Measurements from ENCODE around the gene CDC25B.

CDC25B gene

GRCh38 chr20:3813848-3814581, 17.9 kb downstream of the CDC25B start:
- Histone ChIP-seq H2AK5ac (ENCODE audit: low read length) (no peak overlapping the region), H3K4me1 (ENCODE audit: control insufficient read depth, low read depth, low read length) (no peaks in the 10 kb centered on the region), H3K27me3 (ENCODE audit: insufficient read depth, low read length, poor library complexity) (no peaks in the 10 kb centered on the region), H3K79me2 (ENCODE audit: control insufficient read depth, insufficient read depth, low read length) (no peaks in the 10 kb centered on the region), H3K4me3 (ENCODE audit: low read length) (no peak overlapping the region), H3K36me3 (ENCODE audit: control insufficient read depth, insufficient read depth, low read length) (no peaks in the 10 kb centered on the region), H4K8ac (ENCODE audit: low read depth, low read length) (no peak overlapping the region), H3K27ac (ENCODE audit: low read depth, low read length) (no peak overlapping the region), H2BK120ac (ENCODE audit: low read depth, low read length) (no peak overlapping the region), H2BK15ac (replicated peaks; ENCODE audit: low read depth) (no peak overlapping the region), H3K18ac (ENCODE audit: low read length) (no peak overlapping the region), H3K4ac (ENCODE audit: low read depth, low read length) (no peak overlapping the region), H3K4me2 (ENCODE audit: low read length) (no peak overlapping the region), H2BK5ac (ENCODE audit: low read length) (no peak overlapping the region), H3K56ac (ENCODE audit: low read length) (no peak overlapping the region), H3K23ac (ENCODE audit: low read length) (no peak overlapping the region), H3K9ac (ENCODE audit: low read length) (no peak overlapping the region), H3K79me1 (ENCODE audit: low read length) (no peaks in the 10 kb centered on the region), H4K5ac (ENCODE audit: low read length) (no peak overlapping the region)
- DNase-seq = no peak
- WGBS (ENCODE audit: extremely low coverage, insufficient coverage, low lambda C conversion rate) = no CpG with 5 or more reads among the region's 12 CpGs

GRCh38 chr20:3814928-3815495, 18.9 kb downstream of the CDC25B start:
- Histone ChIP-seq H3K27me3 (ENCODE audit: insufficient read depth, low read length, poor library complexity) (no peaks in the 10 kb centered on the region), H4K5ac (ENCODE audit: low read length) (no peak overlapping the region), H4K8ac (ENCODE audit: low read depth, low read length) (no peak overlapping the region), H3K79me2 (ENCODE audit: control insufficient read depth, insufficient read depth, low read length) (no peaks in the 10 kb centered on the region), H3K27ac (ENCODE audit: low read depth, low read length) (no peak overlapping the region), H2BK15ac (replicated peaks; ENCODE audit: low read depth) (no peak overlapping the region), H3K4me2 (ENCODE audit: low read length) (no peak overlapping the region), H3K79me1 (ENCODE audit: low read length) (no peaks in the 10 kb centered on the region), H3K36me3 (ENCODE audit: control insufficient read depth, insufficient read depth, low read length) (no peaks in the 10 kb centered on the region), H3K56ac (ENCODE audit: low read length) (no peak overlapping the region), H2AK5ac (ENCODE audit: low read length) (no peak overlapping the region), H3K4me1 (ENCODE audit: control insufficient read depth, low read depth, low read length) (no peaks in the 10 kb centered on the region), H3K4me3 (ENCODE audit: low read length) (no peak overlapping the region), H3K18ac (ENCODE audit: low read length) (no peak overlapping the region), H3K9ac (ENCODE audit: low read length) (no peak overlapping the region), H3K4ac (ENCODE audit: low read depth, low read length) (no peak overlapping the region), H3K23ac (ENCODE audit: low read length) (no peak overlapping the region), H2BK120ac (ENCODE audit: low read depth, low read length) (no peak overlapping the region), H2BK5ac (ENCODE audit: low read length) (no peak overlapping the region)
- no CpG with 5 or more reads among the region's 7 CpGs for WGBS (ENCODE audit: extremely low coverage, insufficient coverage, low lambda C conversion rate)
- no peak for DNase-seq

- Histone ChIP-seq H3K36me3 (ENCODE audit: control insufficient read depth, insufficient read depth, low read length) (no peaks in the 10 kb centered on the region), H2BK120ac (ENCODE audit: low read depth, low read length) (no peak overlapping the region), H2BK5ac (ENCODE audit: low read length) (no peak overlapping the region), H3K27ac (ENCODE audit: low read depth, low read length) (no peak overlapping the region), H3K56ac (ENCODE audit: low read length) (no peak overlapping the region), H3K79me1 (ENCODE audit: low read length) (no peaks in the 10 kb centered on the region), H3K9ac (ENCODE audit: low read length) (no peak overlapping the region), H3K4ac (ENCODE audit: low read depth, low read length) (no peak overlapping the region), H3K23ac (ENCODE audit: low read length) (no peak overlapping the region), H3K4me1 (ENCODE audit: control insufficient read depth, low read depth, low read length) (no peaks in the 10 kb centered on the region), H3K27me3 (ENCODE audit: insufficient read depth, low read length, poor library complexity) (no peaks in the 10 kb centered on the region), H3K4me2 (ENCODE audit: low read length) (no peak overlapping the region), H3K4me3 (ENCODE audit: low read length) (no peak overlapping the region), H3K79me2 (ENCODE audit: control insufficient read depth, insufficient read depth, low read length) (no peaks in the 10 kb centered on the region), H2AK5ac (ENCODE audit: low read length) (no peak overlapping the region), H2BK15ac (replicated peaks; ENCODE audit: low read depth) (no peak overlapping the region), H4K8ac (ENCODE audit: low read depth, low read length) (no peak overlapping the region), H3K18ac (ENCODE audit: low read length) (no peak overlapping the region), H4K5ac (ENCODE audit: low read length) (no peak overlapping the region)
- WGBS (ENCODE audit: extremely low coverage, insufficient coverage, low lambda C conversion rate) = no CpG with 5 or more reads among the region's 9 CpGs
- no peak for DNase-seq
Observed at GRCh38 chr20:3815703-3816315, 19.7 kb downstream of the CDC25B start.

GRCh38 chr20:3818155-3819151, 22.3 kb downstream of the CDC25B start:
- peak; percentile 91 for DNase-seq
- H3K79me1 ChIP-seq (ENCODE audit: low read length) = no peaks in the 10 kb centered on the region
- peak overlapping the region; percentile 35 for H3K23ac ChIP-seq (ENCODE audit: low read length)
- no peaks in the 10 kb centered on the region for H3K79me2 ChIP-seq (ENCODE audit: control insufficient read depth, insufficient read depth, low read length)
- WGBS (ENCODE audit: extremely low coverage, insufficient coverage, low lambda C conversion rate) = no CpG with 5 or more reads among the region's 8 CpGs
- no peak overlapping the region for H2BK120ac ChIP-seq (ENCODE audit: low read depth, low read length)
- H3K18ac ChIP-seq (ENCODE audit: low read length) = no peak overlapping the region
- H3K9ac ChIP-seq (ENCODE audit: low read length) = no peak overlapping the region
- no peak overlapping the region for H2BK5ac ChIP-seq (ENCODE audit: low read length)
- H3K4me1 ChIP-seq (ENCODE audit: control insufficient read depth, low read depth, low read length) = no peaks in the 10 kb centered on the region
- no peaks in the 10 kb centered on the region for H3K27me3 ChIP-seq (ENCODE audit: insufficient read depth, low read length, poor library complexity)
- no peak overlapping the region for H3K27ac ChIP-seq (ENCODE audit: low read depth, low read length)
- H3K56ac ChIP-seq (ENCODE audit: low read length) = peak overlapping the region; percentile 40
- H3K4me2 ChIP-seq (ENCODE audit: low read length) = no peak overlapping the region
- H2BK15ac ChIP-seq (replicated peaks; ENCODE audit: low read depth) = no peak overlapping the region
- H4K8ac ChIP-seq (ENCODE audit: low read depth, low read length) = no peak overlapping the region
- H4K5ac ChIP-seq (ENCODE audit: low read length) = no peak overlapping the region
- no peak overlapping the region for H3K4ac ChIP-seq (ENCODE audit: low read depth, low read length)
- no peaks in the 10 kb centered on the region for H3K36me3 ChIP-seq (ENCODE audit: control insufficient read depth, insufficient read depth, low read length)
- no peak overlapping the region for H3K4me3 ChIP-seq (ENCODE audit: low read length)
- H2AK5ac ChIP-seq (ENCODE audit: low read length) = no peak overlapping the region

- Histone ChIP-seq H3K79me1 (ENCODE audit: low read length) (no peaks in the 10 kb centered on the region), H3K27me3 (ENCODE audit: insufficient read depth, low read length, poor library complexity) (no peaks in the 10 kb centered on the region), H3K4me2 (ENCODE audit: low read length) (peak overlapping the region; percentile 78), H3K9ac (ENCODE audit: low read length) (peak overlapping the region; percentile 96), H3K4me1 (ENCODE audit: control insufficient read depth, low read depth, low read length) (no peaks in the 10 kb centered on the region), H3K4me3 (ENCODE audit: low read length) (no peak overlapping the region), H2BK120ac (ENCODE audit: low read depth, low read length) (no peak overlapping the region), H3K56ac (ENCODE audit: low read length) (peak overlapping the region; percentile 91), H4K8ac (ENCODE audit: low read depth, low read length) (no peak overlapping the region), H3K36me3 (ENCODE audit: control insufficient read depth, insufficient read depth, low read length) (no peaks in the 10 kb centered on the region), H3K79me2 (ENCODE audit: control insufficient read depth, insufficient read depth, low read length) (no peaks in the 10 kb centered on the region), H3K23ac (ENCODE audit: low read length) (peak overlapping the region; percentile 24), H2BK5ac (ENCODE audit: low read length) (no peak overlapping the region), H2AK5ac (ENCODE audit: low read length) (peak overlapping the region; percentile 69), H3K4ac (ENCODE audit: low read depth, low read length) (no peak overlapping the region), H3K18ac (ENCODE audit: low read length) (peak overlapping the region; percentile 43), H4K5ac (ENCODE audit: low read length) (peak overlapping the region; percentile 56), H2BK15ac (replicated peaks; ENCODE audit: low read depth) (no peak overlapping the region), H3K27ac (ENCODE audit: low read depth, low read length) (peak overlapping the region; percentile 85)
- no peak for DNase-seq
- WGBS (ENCODE audit: extremely low coverage, insufficient coverage, low lambda C conversion rate) = no CpG with 5 or more reads among the region's 20 CpGs
Observed at GRCh38 chr20:3819411-3820047, 23.4 kb downstream of the CDC25B start.
